PC-9 (cell line): ENCODE measurements around the gene POLA1. TPM values are rescaled to one million over a fixed set of nuclear protein-coding genes. Genes with fewer than 3 reads are reported as not detected.
"Not testable (repeated sequence)": the region's sequence is repeated elsewhere in the genome, so short reads cannot be mapped to it uniquely, and the experiment has no call there.

Experiments
- BruUV-seq: library from RNA; stranded (reverse); fragments of 400-500 nt; replicated peaks from 2 replicates; lab custom pipeline; 2021; lab: Mats Ljungman, UMichigan
- CTCF ChIA-PET: fragments of 300-600 bp; sonication (Branson Sonifier 250); formaldehyde crosslinking; loops from one replicate; lab custom pipeline; 2022; ENCODE audit warnings: antibody characterized with exemption; lab: Charles Lee
- POLR2A ChIA-PET: fragments of 300-600 bp; sonication (Branson Sonifier 250); formaldehyde crosslinking; loops from one replicate; lab custom pipeline; 2022; ENCODE audit warnings: antibody characterized with exemption; ENCODE audit not compliant: unreplicated experiment; lab: Charles Lee
- DNase-seq, 2 experiments: peaks; one replicate each; pipeline versions ENCODE4 v3.0.0 to v3.0.0-alpha.2; 2015 to 2022; ENCODE audit warnings: mixed read lengths in 1 of 2
- H2AFZ ChIP-seq: fragments of 200-600 bp; sonication (generic); 2 replicates; pipeline ENCODE4 v1.8.1; 2017; ENCODE audit warnings: antibody characterized with exemption
- H3F3A ChIP-seq: fragments of 200-600 bp; sonication (generic); 2 replicates; pipeline ENCODE4 v1.8.1; 2017; ENCODE audit warnings: antibody characterized with exemption, mild to moderate bottlenecking, low read depth; ENCODE audit not compliant: insufficient read depth
- H3K27ac ChIP-seq: fragments of 200-600 bp; sonication (generic); 2 replicates; pipeline ENCODE4 v1.6.1; 2016; ENCODE audit warnings: mixed run types
- H3K27me3 ChIP-seq: fragments of 200-600 bp; sonication (generic); 2 replicates; pipeline ENCODE4 v1.6.1; 2016; ENCODE audit warnings: low read depth, mixed run types; ENCODE audit not compliant: insufficient read depth
- H3K36me3 ChIP-seq: fragments of 200-600 bp; sonication (generic); 2 replicates; pipeline ENCODE4 v1.6.1; 2016; ENCODE audit warnings: low read depth, mixed run types
- H3K4me1 ChIP-seq: fragments of 200-600 bp; sonication (generic); replicated peaks from 2 replicates; pipeline ENCODE4 v1.6.1; 2016; ENCODE audit warnings: mixed run types; ENCODE audit not compliant: insufficient read depth
- H3K4me2 ChIP-seq: fragments of 200-600 bp; sonication (generic); 2 replicates; pipeline ENCODE4 v1.6.1; 2017; ENCODE audit warnings: mixed run types
- H3K4me3 ChIP-seq: fragments of 200-600 bp; sonication (generic); 2 replicates; pipeline ENCODE4 v1.6.1; 2016; ENCODE audit warnings: mixed run types
- H3K79me2 ChIP-seq: fragments of 200-600 bp; sonication (generic); 2 replicates; pipeline ENCODE4 v1.6.1; 2017; ENCODE audit warnings: low read depth, mixed run types
- H3K9me2 ChIP-seq: fragments of 200-600 bp; sonication (generic); 2 replicates; pipeline ENCODE4 v1.8.1; 2017; ENCODE audit warnings: mild to moderate bottlenecking; ENCODE audit not compliant: insufficient read depth
- H3K9me3 ChIP-seq: fragments of 200-600 bp; sonication (generic); 2 replicates; pipeline ENCODE4 v1.8.1; 2016; ENCODE audit warnings: low read depth; ENCODE audit not compliant: insufficient read depth
- H4K20me1 ChIP-seq: fragments of 200-600 bp; sonication (generic); 2 replicates; pipeline ENCODE4 v1.8.1; 2017; ENCODE audit not compliant: insufficient read depth
- EZH2 ChIP-seq: fragments of 200-600 bp; sonication (generic); IDR thresholded peaks from 2 replicates; pipeline ENCODE4 v1.8.0; 2017; ENCODE audit warnings: antibody characterized with exemption, low read depth
- intact Hi-C: fragments of 100-400 bp; cut with micrococcal nuclease; formaldehyde crosslinking; loops from one replicate; pipeline ENCODE4 v1.10.0; 2022; ENCODE audit not compliant: unreplicated experiment
- total RNA-seq: library from RNA; stranded (reverse); gene quantifications from 2 replicates; pipeline ENCODE4 v1.2.3, GENCODE V29; 2021
- TF ChIP-seq, protein P1 (sequence below): fragments of 200-600 bp; sonication (generic); conservative IDR thresholded peaks from 2 replicates; pipeline ENCODE4 v1.6.1; 2017; ENCODE audit warnings: mixed run types, antibody characterized with exemption, mild to moderate bottlenecking, moderate library complexity

Gene POLA1
- total RNA-seq, 1 experiment from 2014 or later = 24.6 TPM

- H3K9me2 ChIP-seq = no peaks in the 10 kb centered on the region
- POLR2A ChIA-PET = no interaction called here
Measured at GRCh38 chrX:24799565-24799964, 105.8 kb downstream of the POLA1 start.

DNA sequence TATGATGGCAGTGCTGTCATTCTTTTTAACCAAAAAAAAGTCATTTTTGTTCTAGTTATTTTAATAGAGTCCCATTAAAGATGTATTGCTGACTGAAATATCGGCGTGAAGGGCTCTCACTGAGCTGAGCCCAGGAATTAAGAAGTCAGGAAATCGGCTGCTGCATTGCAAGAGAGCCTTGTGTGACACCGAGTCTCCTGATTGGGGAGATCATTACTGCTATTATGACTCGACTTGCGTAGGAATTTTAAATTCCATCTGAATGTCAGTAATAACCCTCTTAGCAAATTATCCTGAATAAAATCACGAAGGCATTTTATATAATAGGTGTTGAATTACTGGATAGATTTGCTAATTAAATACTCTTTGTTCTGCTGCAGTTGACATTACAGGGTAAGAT is 111.5 kb downstream of the POLA1 start:
- no TSS peak for BruUV-seq
- DNase-seq = no peak
- CTCF ChIA-PET = no interaction called here
- no peak for TF ChIP-seq EZH2
- TF ChIP-seq, protein P1, sequence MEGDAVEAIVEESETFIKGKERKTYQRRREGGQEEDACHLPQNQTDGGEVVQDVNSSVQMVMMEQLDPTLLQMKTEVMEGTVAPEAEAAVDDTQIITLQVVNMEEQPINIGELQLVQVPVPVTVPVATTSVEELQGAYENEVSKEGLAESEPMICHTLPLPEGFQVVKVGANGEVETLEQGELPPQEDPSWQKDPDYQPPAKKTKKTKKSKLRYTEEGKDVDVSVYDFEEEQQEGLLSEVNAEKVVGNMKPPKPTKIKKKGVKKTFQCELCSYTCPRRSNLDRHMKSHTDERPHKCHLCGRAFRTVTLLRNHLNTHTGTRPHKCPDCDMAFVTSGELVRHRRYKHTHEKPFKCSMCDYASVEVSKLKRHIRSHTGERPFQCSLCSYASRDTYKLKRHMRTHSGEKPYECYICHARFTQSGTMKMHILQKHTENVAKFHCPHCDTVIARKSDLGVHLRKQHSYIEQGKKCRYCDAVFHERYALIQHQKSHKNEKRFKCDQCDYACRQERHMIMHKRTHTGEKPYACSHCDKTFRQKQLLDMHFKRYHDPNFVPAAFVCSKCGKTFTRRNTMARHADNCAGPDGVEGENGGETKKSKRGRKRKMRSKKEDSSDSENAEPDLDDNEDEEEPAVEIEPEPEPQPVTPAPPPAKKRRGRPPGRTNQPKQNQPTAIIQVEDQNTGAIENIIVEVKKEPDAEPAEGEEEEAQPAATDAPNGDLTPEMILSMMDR = no peak
- Histone ChIP-seq H3K79me2 (no peaks in the 10 kb centered on the region), H3F3A (no peaks in the 10 kb centered on the region), H2AFZ (no peak overlapping the region), H3K27ac (no peak overlapping the region), H3K9me3 (no peaks in the 10 kb centered on the region), H3K36me3 (no peaks in the 10 kb centered on the region), H3K9me2 (no peaks in the 10 kb centered on the region), H3K4me1 (no peaks in the 10 kb centered on the region), H3K4me2 (no peak overlapping the region), H3K4me3 (no peak overlapping the region), H4K20me1 (no peaks in the 10 kb centered on the region), H3K27me3 (no peaks in the 10 kb centered on the region)
- POLR2A ChIA-PET = no interaction called here
- intact Hi-C loops = no loop called here

More at GRCh38 chrX:24799565-24799964, 105.8 kb downstream of the POLA1 start:
- Histone ChIP-seq H2AFZ (no peak overlapping the region), H3K27ac (no peak overlapping the region), H3F3A (no peaks in the 10 kb centered on the region), H3K79me2 (no peaks in the 10 kb centered on the region), H3K36me3 (no peaks in the 10 kb centered on the region), H3K4me1 (no peaks in the 10 kb centered on the region), H3K9me3 (no peaks in the 10 kb centered on the region), H3K4me3 (no peak overlapping the region), H3K4me2 (no peak overlapping the region), H4K20me1 (no peaks in the 10 kb centered on the region), H3K27me3 (no peaks in the 10 kb centered on the region)
- no TSS peak for BruUV-seq
- DNase-seq = no peak
- CTCF ChIA-PET = no interaction called here
- intact Hi-C loops = no loop called here
- no peak for TF ChIP-seq EZH2
- TF ChIP-seq, protein P1 = no peak

DNA sequence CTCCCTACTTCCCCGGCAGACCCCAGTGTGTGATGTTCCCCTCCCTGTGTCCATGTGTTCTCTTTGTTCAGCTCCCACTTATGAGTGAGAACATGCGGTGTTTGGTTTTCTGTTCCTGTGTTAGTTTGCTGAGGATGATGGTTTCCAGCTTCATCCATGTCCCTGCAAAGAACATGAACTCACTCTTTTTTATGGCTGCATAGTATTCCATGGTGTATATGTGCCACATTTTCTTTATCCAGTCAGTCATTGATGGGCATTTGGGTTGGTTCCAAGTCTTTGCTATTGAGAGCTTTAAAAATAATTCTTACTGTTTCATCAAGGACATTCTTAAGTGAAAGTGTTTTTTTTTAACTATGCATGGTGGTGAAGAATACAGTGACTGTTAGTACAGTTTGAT is 126.1 kb downstream of the POLA1 start:
- DNase-seq, H3K4me3 ChIP-seq, H3K36me3 ChIP-seq, H3K4me1 ChIP-seq, POLR2A ChIA-PET, H3F3A ChIP-seq, H3K4me2 ChIP-seq, H3K27ac ChIP-seq, H3K79me2 ChIP-seq, H2AFZ ChIP-seq, intact Hi-C loops, BruUV-seq, CTCF ChIA-PET, H3K9me3 ChIP-seq, H3K27me3 ChIP-seq, H4K20me1 ChIP-seq, H3K9me2 ChIP-seq: not testable (repeated sequence)

DNA sequence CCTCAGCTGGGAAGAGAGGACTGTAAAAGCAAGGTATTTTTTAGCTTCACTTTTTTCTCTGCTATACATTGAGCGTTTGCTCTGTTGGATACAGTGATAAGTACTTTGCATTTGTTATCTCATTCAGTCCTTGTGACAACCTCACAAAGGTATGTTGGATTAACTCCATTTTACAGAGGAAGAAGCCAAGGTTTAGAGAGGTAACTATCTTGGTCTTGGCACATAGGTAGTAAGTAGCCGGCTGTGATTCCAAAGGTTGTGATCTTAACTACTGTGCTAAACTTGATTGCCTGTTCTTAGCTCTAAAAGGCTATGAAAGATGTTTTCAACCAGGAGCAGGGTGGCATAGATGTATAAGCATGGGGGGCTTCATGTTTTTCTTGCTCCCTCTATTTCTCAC is 134.4 kb downstream of the POLA1 start:
- Histone ChIP-seq H3F3A (no peaks in the 10 kb centered on the region), H3K36me3 (no peaks in the 10 kb centered on the region), H2AFZ (no peak overlapping the region), H3K4me1 (no peaks in the 10 kb centered on the region), H3K9me2 (no peaks in the 10 kb centered on the region), H3K27me3 (no peaks in the 10 kb centered on the region), H3K27ac (no peak overlapping the region), H4K20me1 (no peaks in the 10 kb centered on the region), H3K4me3 (no peak overlapping the region), H3K4me2 (no peak overlapping the region), H3K9me3 (no peaks in the 10 kb centered on the region), H3K79me2 (no peaks in the 10 kb centered on the region)
- intact Hi-C loops = no loop called here
- no TSS peak for BruUV-seq
- CTCF ChIA-PET = no interaction called here
- no peak for DNase-seq
- no peak for TF ChIP-seq EZH2
- TF ChIP-seq, protein P1 = no peak
- POLR2A ChIA-PET = no interaction called here
